Esophagus muscularis mucosa (tissue), 4 donors: ENCODE results near the gene DENND2A. TPM values are rescaled to one million over a fixed set of nuclear protein-coding genes. Genes with fewer than 3 reads are reported as not detected.

Experiments used
- DNase-seq: peaks from one replicate; pipeline ENCODE4 v3.0.0-alpha.2; 2017; ENCODE audit errors: extremely low spot score
- H3K27ac ChIP-seq, 4 donors: fragments of 200-600 bp; sonication (generic); replicated peaks in 1 of 4; 1 replicate in 3 of 4; 2 replicates in 1 of 4; pipeline ENCODE4 v1.5.1; 2016 to 2019; ENCODE audit warnings: mild to moderate bottlenecking in 1 of 4
- H3K27me3 ChIP-seq, 4 donors: fragments of 200-600 bp; sonication (generic); one replicate each; pipeline versions ENCODE4 v1.5.1 to v1.6.0; 2016 to 2019
- H3K36me3 ChIP-seq, 4 donors: fragments of 200-600 bp; sonication (generic); one replicate each; pipeline ENCODE4 v1.5.1; 2016 to 2019
- H3K4me1 ChIP-seq, 4 donors: fragments of 200-600 bp; sonication (generic); one replicate each; pipeline ENCODE4 v1.5.1; 2016 to 2019
- H3K4me3 ChIP-seq, 4 donors: fragments of 200-600 bp; sonication (generic); 1 replicate in 2 of 4; 2 replicates in 2 of 4; pipeline ENCODE4 v1.5.1; 2016 to 2019; ENCODE audit warnings: mild to moderate bottlenecking in 4 of 4, moderate library complexity in 1 of 4
- H3K9me3 ChIP-seq, 4 donors: fragments of 200-600 bp; sonication (generic); 1 replicate in 3 of 4; 2 replicates in 1 of 4; pipeline ENCODE4 v1.5.1; 2016 to 2019
- EP300 ChIP-seq: sonication (generic); formaldehyde crosslinking; IDR thresholded peaks from one replicate; pipeline ENCODE4 v1.6.1; 2017; ENCODE audit warnings: antibody characterized with exemption
- POLR2A ChIP-seq: fragments of 450-650 bp; IDR thresholded peaks from one replicate; pipeline ENCODE4 v1.6.1; 2017; ENCODE audit warnings: antibody characterized with exemption, moderate library complexity, mild to moderate bottlenecking, low read depth
- POLR2AphosphoS5 ChIP-seq, 2 donors: sonication (generic); formaldehyde crosslinking; IDR thresholded peaks; one replicate each; pipeline ENCODE4 v1.6.1; 2017; ENCODE audit warnings: antibody characterized with exemption in 2 of 2
- WGBS: methylation state at CpG from one replicate; pipeline ENCODE4 v1.1.5; 2018; 5-methylcytosine and 5-hydroxymethylcytosine counted together
- intact Hi-C: fragments of 100-400 bp; cut with DNase I; formaldehyde crosslinking; loops from one replicate; pipeline ENCODE4 v1.15.1; 2023
- total RNA-seq, 4 donors: library from RNA; depleted of rRNA; stranded (reverse); fragments of >200 nt; gene quantifications; one replicate each; pipeline versions ENCODE4 v1.1.0 to v1.2.1, GENCODE V29; 2016
- TF ChIP-seq, protein P1 (sequence below), 3 experiments: fragments of 200-600 bp in 2 of 3; fragments of 450-650 bp in 1 of 3; sonication (generic) in 2 of 3; IDR thresholded peaks; one replicate each; pipeline ENCODE4 v1.5.1; 2017 to 2019; ENCODE audit warnings: antibody characterized with exemption in 3 of 3, mild to moderate bottlenecking in 2 of 3, moderate library complexity in 1 of 3

DENND2A gene
- total RNA-seq, 4 donors from 2014 or later = 46.4 to 77.2 (median 59.2) TPM

DNA sequence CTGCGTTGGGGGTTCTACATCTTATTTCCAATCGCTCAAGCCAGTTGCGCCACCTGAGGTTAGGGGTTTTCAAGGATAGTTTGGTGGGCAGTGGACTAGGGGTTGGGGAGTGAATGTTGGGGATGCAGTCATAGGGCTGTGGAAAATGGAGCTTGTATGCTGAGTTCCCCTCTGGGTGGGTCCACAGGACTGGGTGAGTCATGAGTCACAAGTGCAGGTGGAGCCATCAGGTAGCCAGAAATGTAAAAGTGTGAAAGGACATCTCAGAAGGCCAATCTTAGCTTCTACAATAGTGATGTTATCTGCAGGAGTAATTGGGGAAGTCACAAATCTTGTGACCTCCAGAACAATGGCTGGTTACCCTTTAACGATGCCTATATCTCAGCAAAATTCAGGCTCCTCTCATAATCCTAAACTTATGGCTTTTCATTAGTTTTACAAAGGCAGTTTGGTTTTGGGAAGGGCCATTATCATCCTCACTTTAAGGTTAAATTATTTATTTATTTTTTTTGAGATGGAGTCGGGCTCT, 143.3 kb downstream of the DENND2A start:
- H3K4me1 ChIP-seq = no peaks in the 10 kb centered on the region
- H3K27me3 ChIP-seq = no peaks in the 10 kb centered on the region
- H3K36me3 ChIP-seq = no peaks in the 10 kb centered on the region
- intact Hi-C loops = no loop called here
- 75% methylated on average over 5 of the region's 5 CpGs for WGBS
- DNase-seq = no peak
- no peak overlapping the region for H3K27ac ChIP-seq
- no peak overlapping the region for H3K4me3 ChIP-seq
- H3K9me3 ChIP-seq = no peaks in the 10 kb centered on the region
- TF ChIP-seq, protein P1, sequence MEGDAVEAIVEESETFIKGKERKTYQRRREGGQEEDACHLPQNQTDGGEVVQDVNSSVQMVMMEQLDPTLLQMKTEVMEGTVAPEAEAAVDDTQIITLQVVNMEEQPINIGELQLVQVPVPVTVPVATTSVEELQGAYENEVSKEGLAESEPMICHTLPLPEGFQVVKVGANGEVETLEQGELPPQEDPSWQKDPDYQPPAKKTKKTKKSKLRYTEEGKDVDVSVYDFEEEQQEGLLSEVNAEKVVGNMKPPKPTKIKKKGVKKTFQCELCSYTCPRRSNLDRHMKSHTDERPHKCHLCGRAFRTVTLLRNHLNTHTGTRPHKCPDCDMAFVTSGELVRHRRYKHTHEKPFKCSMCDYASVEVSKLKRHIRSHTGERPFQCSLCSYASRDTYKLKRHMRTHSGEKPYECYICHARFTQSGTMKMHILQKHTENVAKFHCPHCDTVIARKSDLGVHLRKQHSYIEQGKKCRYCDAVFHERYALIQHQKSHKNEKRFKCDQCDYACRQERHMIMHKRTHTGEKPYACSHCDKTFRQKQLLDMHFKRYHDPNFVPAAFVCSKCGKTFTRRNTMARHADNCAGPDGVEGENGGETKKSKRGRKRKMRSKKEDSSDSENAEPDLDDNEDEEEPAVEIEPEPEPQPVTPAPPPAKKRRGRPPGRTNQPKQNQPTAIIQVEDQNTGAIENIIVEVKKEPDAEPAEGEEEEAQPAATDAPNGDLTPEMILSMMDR (IDR thresholded peaks at IDR 0.05) = no peak
- no peak for TF ChIP-seq POLR2AphosphoS5 (IDR thresholded peaks at IDR 0.05)
- no peak for TF ChIP-seq POLR2A
- no peak for TF ChIP-seq EP300

DNA sequence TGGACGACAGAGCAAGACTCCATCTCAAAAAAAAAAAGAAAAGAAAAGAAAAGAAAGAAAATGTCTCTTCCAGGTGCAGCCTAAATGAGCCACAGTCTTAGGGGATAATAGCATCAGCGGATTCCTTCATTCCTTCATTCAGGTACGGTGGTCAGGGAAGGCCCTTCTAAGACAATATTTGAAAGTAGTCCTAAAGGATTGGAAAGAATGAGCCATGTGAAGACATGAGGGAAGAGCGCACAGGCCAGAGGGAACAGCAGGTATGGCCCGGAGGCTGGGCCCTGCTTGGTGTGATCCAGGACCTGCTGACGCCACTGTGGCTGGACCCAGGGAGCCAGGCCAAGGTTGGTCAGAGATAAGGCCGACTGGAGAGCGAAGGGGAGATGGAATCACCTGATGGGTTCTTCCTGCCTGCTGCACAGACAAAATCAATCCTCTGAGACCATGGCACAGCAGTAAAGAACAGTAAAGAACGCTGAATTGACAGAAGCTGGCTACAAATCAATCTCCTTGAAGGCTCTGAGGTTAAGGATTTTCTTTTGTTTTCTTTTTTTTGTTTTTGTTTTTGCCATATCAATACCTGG, 145.0 kb downstream of the DENND2A start:
- Histone ChIP-seq H3K9me3 (no peaks in the 10 kb centered on the region), H3K27me3 (no peaks in the 10 kb centered on the region), H3K4me1 (no peaks in the 10 kb centered on the region), H3K27ac (no peak overlapping the region), H3K36me3 (no peaks in the 10 kb centered on the region), H3K4me3 (no peak overlapping the region)
- no peak for DNase-seq
- TF ChIP-seq EP300 (no peak), POLR2AphosphoS5 (IDR thresholded peaks at IDR 0.05) (no peak), POLR2A (no peak)
- TF ChIP-seq, protein P1 (IDR thresholded peaks at IDR 0.05) = no peak
- WGBS = 90% methylated on average over 9 of the region's 9 CpGs
- intact Hi-C loops = no loop called here

DNA sequence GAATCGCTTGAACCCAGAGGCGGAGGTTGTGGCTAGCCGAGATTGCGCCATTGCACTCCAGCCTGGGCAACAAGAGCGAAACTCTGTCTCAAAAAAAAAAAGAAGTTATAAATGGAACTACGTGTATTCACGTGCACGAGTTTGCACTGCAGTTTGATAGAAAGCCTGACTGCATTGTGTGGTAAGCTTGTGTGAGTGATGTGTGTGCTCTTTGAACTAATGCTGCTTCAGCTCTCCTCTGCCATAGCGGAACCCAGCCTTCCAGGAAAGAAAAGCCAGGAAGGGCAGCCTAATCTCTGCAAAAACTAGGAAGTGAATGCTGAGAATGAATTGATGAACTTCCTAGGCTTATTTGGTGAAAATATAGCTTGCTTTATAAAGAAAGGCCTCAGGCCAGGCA, 145.7 kb downstream of the DENND2A start:
- TF ChIP-seq, protein P1 (IDR thresholded peaks at IDR 0.05) = no peak
- no peak for TF ChIP-seq POLR2AphosphoS5 (IDR thresholded peaks at IDR 0.05)
- no peak for TF ChIP-seq EP300
- TF ChIP-seq POLR2A = no peak
- no peak overlapping the region for H3K4me3 ChIP-seq
- no peaks in the 10 kb centered on the region for H3K9me3 ChIP-seq
- no peaks in the 10 kb centered on the region for H3K27me3 ChIP-seq
- H3K4me1 ChIP-seq = no peaks in the 10 kb centered on the region
- no peak for DNase-seq
- H3K36me3 ChIP-seq = no peaks in the 10 kb centered on the region
- WGBS = 84% methylated on average over 9 of the region's 9 CpGs
- H3K27ac ChIP-seq = no peak overlapping the region
- intact Hi-C loops = no loop called here

DNA sequence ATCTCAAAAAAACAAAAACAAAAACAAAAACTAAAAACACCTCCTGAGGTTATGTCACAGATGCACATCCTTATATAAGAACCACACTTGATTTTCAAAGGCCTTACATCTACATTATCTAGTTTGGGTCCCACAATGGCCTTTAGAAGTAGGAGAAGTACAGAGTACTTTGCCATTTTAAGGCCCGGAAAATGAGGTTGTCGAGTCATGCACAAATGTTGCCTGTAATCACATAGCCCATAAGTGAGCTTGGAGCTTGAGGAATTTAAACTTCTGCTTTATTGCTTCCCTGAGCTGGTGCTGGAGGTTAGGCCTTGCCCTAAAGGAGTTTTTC, 151.6 kb downstream of the DENND2A start:
- 89% methylated on average over 2 of the region's 2 CpGs for WGBS
- H3K4me1 ChIP-seq = no peaks in the 10 kb centered on the region
- H3K36me3 ChIP-seq = no peaks in the 10 kb centered on the region
- H3K27ac ChIP-seq = no peak overlapping the region
- H3K9me3 ChIP-seq = no peaks in the 10 kb centered on the region
- no peak for TF ChIP-seq EP300
- TF ChIP-seq POLR2A = no peak
- TF ChIP-seq, protein P1 (IDR thresholded peaks at IDR 0.05) = no peak
- TF ChIP-seq POLR2AphosphoS5 (IDR thresholded peaks at IDR 0.05) = no peak
- DNase-seq = no peak
- no peaks in the 10 kb centered on the region for H3K27me3 ChIP-seq
- intact Hi-C loops = no loop called here
- H3K4me3 ChIP-seq = no peak overlapping the region
